CD14-positive monocyte (primary cell): ENCODE results near the gene HSFX2. TPM values are rescaled to one million over a fixed set of nuclear protein-coding genes. Genes with fewer than 3 reads are reported as not detected.

Source experiments
- DNase-seq, 3 donors: peaks; one replicate each; pipeline ENCODE4 v3.0.0-alpha.2; 2011 to 2022
- H2AFZ ChIP-seq: 2 replicates; pipeline ENCODE4 v1.6.0; 2012; ENCODE audit warnings: mild to moderate bottlenecking, low read depth, low read length, inconsistent platforms; ENCODE audit not compliant: insufficient read depth, poor library complexity, severe bottlenecking
- H3K27ac ChIP-seq, 2 donors: 1 replicate in 1 of 2; 2 replicates in 1 of 2; pipeline ENCODE4 v1.5.1; 2012 to 2013; ENCODE audit warnings: low read length in 2 of 2, control low read depth in 1 of 2, inconsistent platforms in 1 of 2, low read depth in 1 of 2, mild to moderate bottlenecking in 1 of 2
- H3K27me3 ChIP-seq, 2 donors: one replicate each; pipeline versions ENCODE4 v1.6.0 to v1.6.1; 2011 to 2013; ENCODE audit warnings: low read length in 2 of 2; ENCODE audit not compliant: control insufficient read depth in 2 of 2, insufficient read depth in 2 of 2
- H3K36me3 ChIP-seq, 2 donors: replicated peaks in 1 of 2; 1 replicate in 1 of 2; 2 replicates in 1 of 2; pipeline versions ENCODE4 v1.5.1 to v1.6.1; 2012 to 2013; ENCODE audit warnings: low read length in 2 of 2, control low read depth in 1 of 2, inconsistent platforms in 1 of 2, mild to moderate bottlenecking in 1 of 2; ENCODE audit not compliant: insufficient read depth in 2 of 2, control insufficient read depth in 1 of 2
- H3K4me1 ChIP-seq, 2 donors: 1 replicate in 1 of 2; 2 replicates in 1 of 2; pipeline versions ENCODE4 v1.5.1 to v1.6.1; 2012 to 2013; ENCODE audit warnings: low read length in 2 of 2, control low read depth in 1 of 2, inconsistent platforms in 1 of 2, mild to moderate bottlenecking in 1 of 2, moderate library complexity in 1 of 2; ENCODE audit not compliant: insufficient read depth in 2 of 2, control insufficient read depth in 1 of 2
- H3K4me2 ChIP-seq: replicated peaks from 2 replicates; pipeline ENCODE3; 2012; ENCODE audit warnings: low read length, moderate library complexity, mild to moderate bottlenecking; ENCODE audit not compliant: poor library complexity, severe bottlenecking; ENCODE audit errors: extremely low read depth
- H3K4me3 ChIP-seq, 3 experiments: fragments of 200-600 bp in 1 of 3; sonication (generic) in 1 of 3; replicated peaks in 1 of 3; 1 replicate in 2 of 3; 2 replicates in 1 of 3; pipeline ENCODE4 v1.5.1; 2011 to 2013; ENCODE audit warnings: low read length in 3 of 3, mild to moderate bottlenecking in 3 of 3, control low read depth in 2 of 3, low read depth in 2 of 3, inconsistent platforms in 1 of 3, moderate library complexity in 1 of 3
- H3K79me2 ChIP-seq: 2 replicates; pipeline ENCODE4 v1.6.0; 2012; ENCODE audit warnings: mild to moderate bottlenecking, control low read depth, inconsistent platforms, low read length, moderate library complexity; ENCODE audit not compliant: insufficient read depth
- H3K9ac ChIP-seq: 2 replicates; pipeline ENCODE4 v1.6.0; 2017; ENCODE audit warnings: low read length, mild to moderate bottlenecking; ENCODE audit not compliant: insufficient read depth, poor library complexity, severe bottlenecking
- H3K9me3 ChIP-seq, 2 donors: replicated peaks in 1 of 2; 1 replicate in 1 of 2; 2 replicates in 1 of 2; pipeline versions ENCODE4 v1.5.1 to v1.6.1; 2012 to 2013; ENCODE audit warnings: low read length in 2 of 2, control low read depth in 1 of 2; ENCODE audit not compliant: control insufficient read depth in 1 of 2, insufficient read depth in 1 of 2
- H4K20me1 ChIP-seq: 2 replicates; pipeline ENCODE4 v1.6.0; 2012; ENCODE audit warnings: mild to moderate bottlenecking, low read length, control low read depth, moderate library complexity; ENCODE audit not compliant: insufficient read depth
- H3K27ac Mint-ChIP-seq, 7 donors: one replicate each; pipeline ENCODE4 v1.8.0; 2020; ENCODE audit warnings: mild to moderate bottlenecking in 7 of 7, mixed read lengths in 7 of 7, moderate library complexity in 6 of 7, inconsistent platforms in 2 of 7
- H3K27me3 Mint-ChIP-seq, 3 donors: one replicate each; pipeline ENCODE4 v1.8.0; 2021 to 2022; ENCODE audit warnings: low read depth in 3 of 3, mild to moderate bottlenecking in 3 of 3, mixed read lengths in 3 of 3, moderate library complexity in 3 of 3, inconsistent platforms in 1 of 3
- H3K36me3 Mint-ChIP-seq, 2 donors: one replicate each; pipeline ENCODE4 v1.8.0; 2020; ENCODE audit warnings: mixed read lengths in 2 of 2, inconsistent platforms in 1 of 2, mild to moderate bottlenecking in 1 of 2
- H3K4me1 Mint-ChIP-seq: one replicate; pipeline ENCODE4 v1.8.0; 2020; ENCODE audit warnings: mild to moderate bottlenecking, mixed read lengths
- H3K4me3 Mint-ChIP-seq, 2 donors: one replicate each; pipeline ENCODE4 v1.8.0; 2020; ENCODE audit warnings: mild to moderate bottlenecking in 2 of 2, mixed read lengths in 2 of 2, moderate library complexity in 1 of 2
- H3K9me3 Mint-ChIP-seq, 7 donors: one replicate each; pipeline ENCODE4 v1.8.0; 2020 to 2022; ENCODE audit warnings: mixed read lengths in 7 of 7, mild to moderate bottlenecking in 6 of 7, moderate library complexity in 6 of 7, inconsistent platforms in 2 of 7
- WGBS: methylation state at CpG from one replicate; pipeline ENCODE4 v1.1.5; 2013; ENCODE audit warnings: missing lambda C conversion rate; ENCODE audit not compliant: insufficient coverage; 5-methylcytosine and 5-hydroxymethylcytosine counted together
- intact Hi-C, 2 donors: fragments of 100-400 bp; cut with micrococcal nuclease; formaldehyde crosslinking; loops; one replicate each; pipeline versions ENCODE4 v1.15.0 to v1.15.1; 2023
- polyA plus RNA-seq, 3 donors: library from polyadenylated mRNA; depleted of rRNA in 1 of 3; unstranded in 2 of 3; stranded (reverse) in 1 of 3; fragments of 300-500 nt in 2 of 3; fragments of >200 nt in 1 of 3; fragmentation: Illumina TruSeq in 2 of 3; gene quantifications; 1 replicate in 2 of 3; 2 replicates in 1 of 3; pipeline ENCODE4 v1.2.3, GENCODE V29; 2012 to 2021
- TF ChIP-seq, protein P1 (sequence below): fragments of 200-600 bp; IDR thresholded peaks from one replicate; pipeline ENCODE4 v1.8.0; 2022; ENCODE audit warnings: antibody characterized with exemption, mild to moderate bottlenecking

HSFX2 gene
- polyA plus RNA-seq, 3 donors: 0.11 TPM; not detected in 2

DNA sequence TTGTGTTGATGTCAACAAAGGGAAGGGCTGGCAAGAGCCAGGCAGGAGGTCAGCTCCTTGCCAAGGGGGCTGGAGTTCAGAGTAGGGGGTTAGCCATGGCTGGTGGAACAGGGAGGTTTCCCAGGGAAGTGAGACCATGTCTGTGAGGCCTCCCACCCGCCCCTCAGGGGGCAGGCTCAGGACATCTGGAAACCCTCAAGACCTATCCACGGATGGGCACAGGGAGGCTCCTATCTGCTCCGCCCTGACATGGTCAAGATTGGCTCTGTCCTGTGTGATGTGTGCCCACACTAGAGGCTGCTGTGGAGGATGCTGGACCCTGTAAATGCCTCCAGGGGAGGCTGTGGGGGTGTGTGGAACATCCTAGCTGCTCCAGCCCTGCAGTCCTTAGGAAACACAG, 44.5 kb upstream of the HSFX2 start:
- Histone ChIP-seq H3K4me3 (no peak overlapping the region), H4K20me1 (no peaks in the 10 kb centered on the region), H2AFZ (no peak overlapping the region), H3K27ac (no peak overlapping the region), H3K4me1 (no peaks in the 10 kb centered on the region), H3K36me3 (no peaks in the 10 kb centered on the region), H3K4me2 (no peak overlapping the region), H3K79me2 (no peaks in the 10 kb centered on the region), H3K9ac (no peak overlapping the region), H3K27me3 (no peaks in the 10 kb centered on the region), H3K9me3 (no peaks in the 10 kb centered on the region)
- no peak overlapping the region for H3K4me3 Mint-ChIP-seq
- WGBS: no CpG with 5 or more reads among the region's 3 CpGs
- H3K4me1 Mint-ChIP-seq: no peaks in the 10 kb centered on the region
- H3K9me3 Mint-ChIP-seq: peaks cover 0 to 11% (median 5%) of the 10 kb centered on the region in 7 donors
- TF ChIP-seq, protein P1, sequence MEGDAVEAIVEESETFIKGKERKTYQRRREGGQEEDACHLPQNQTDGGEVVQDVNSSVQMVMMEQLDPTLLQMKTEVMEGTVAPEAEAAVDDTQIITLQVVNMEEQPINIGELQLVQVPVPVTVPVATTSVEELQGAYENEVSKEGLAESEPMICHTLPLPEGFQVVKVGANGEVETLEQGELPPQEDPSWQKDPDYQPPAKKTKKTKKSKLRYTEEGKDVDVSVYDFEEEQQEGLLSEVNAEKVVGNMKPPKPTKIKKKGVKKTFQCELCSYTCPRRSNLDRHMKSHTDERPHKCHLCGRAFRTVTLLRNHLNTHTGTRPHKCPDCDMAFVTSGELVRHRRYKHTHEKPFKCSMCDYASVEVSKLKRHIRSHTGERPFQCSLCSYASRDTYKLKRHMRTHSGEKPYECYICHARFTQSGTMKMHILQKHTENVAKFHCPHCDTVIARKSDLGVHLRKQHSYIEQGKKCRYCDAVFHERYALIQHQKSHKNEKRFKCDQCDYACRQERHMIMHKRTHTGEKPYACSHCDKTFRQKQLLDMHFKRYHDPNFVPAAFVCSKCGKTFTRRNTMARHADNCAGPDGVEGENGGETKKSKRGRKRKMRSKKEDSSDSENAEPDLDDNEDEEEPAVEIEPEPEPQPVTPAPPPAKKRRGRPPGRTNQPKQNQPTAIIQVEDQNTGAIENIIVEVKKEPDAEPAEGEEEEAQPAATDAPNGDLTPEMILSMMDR: no peak
- intact Hi-C loops: no loop called here
- H3K36me3 Mint-ChIP-seq: no peaks in the 10 kb centered on the region
- peaks cover 0 to 3% (median 2%) of the 10 kb centered on the region in 3 donors for H3K27me3 Mint-ChIP-seq
- H3K27ac Mint-ChIP-seq: no peak overlapping the region
- DNase-seq: no peak

DNA sequence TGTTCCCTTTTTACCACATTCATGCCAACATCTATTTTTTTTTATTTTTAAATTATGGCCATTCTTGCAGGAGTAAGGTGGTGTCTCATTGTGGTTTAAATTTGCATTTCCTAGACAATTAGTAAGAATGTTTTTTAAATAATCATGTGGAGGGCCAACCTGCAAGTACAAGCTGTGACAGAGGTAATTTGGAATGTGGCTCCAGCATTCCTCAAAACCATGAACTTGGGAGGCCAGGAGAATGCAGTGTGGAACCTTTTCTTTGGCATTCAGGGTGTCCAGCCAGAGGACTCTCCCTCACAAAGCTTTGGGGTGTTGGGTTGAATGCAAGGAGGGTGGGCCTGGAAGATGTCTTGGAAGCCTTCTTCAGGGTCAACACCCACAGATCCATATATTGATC, 43.7 kb upstream of the HSFX2 start:
- H2AFZ ChIP-seq: no peak overlapping the region
- intact Hi-C loops: no loop called here
- no peaks in the 10 kb centered on the region for H3K4me1 Mint-ChIP-seq

More for the DNA sequence above, 43.7 kb upstream of the HSFX2 start:
- Histone ChIP-seq H3K4me1 (no peaks in the 10 kb centered on the region), H3K79me2 (no peaks in the 10 kb centered on the region), H3K4me2 (no peak overlapping the region), H4K20me1 (no peaks in the 10 kb centered on the region), H3K4me3 (no peak overlapping the region), H3K36me3 (no peaks in the 10 kb centered on the region), H3K9ac (no peak overlapping the region), H3K27me3 (no peaks in the 10 kb centered on the region), H3K9me3 (no peaks in the 10 kb centered on the region), H3K27ac (no peak overlapping the region)
- Mint-ChIP-seq H3K4me3 (no peak overlapping the region), H3K27ac (no peak overlapping the region), H3K36me3 (no peaks in the 10 kb centered on the region), H3K27me3 (peaks cover 0 to 3% (median 2%) of the 10 kb centered on the region in 3 donors), H3K9me3 (peaks cover 0 to 11% (median 5%) of the 10 kb centered on the region in 7 donors)
- TF ChIP-seq, protein P1: no peak
- no peak for DNase-seq
